Esophagus muscularis mucosa (tissue), 4 donors: ENCODE results near the gene ATP1B2. TPM values are rescaled to one million over a fixed set of nuclear protein-coding genes. Genes with fewer than 3 reads are reported as not detected.
A peak's percentile ranks its signal among the peaks of the same experiment; 100 is the strongest.

Experiments used
- DNase-seq: peaks from one replicate; pipeline ENCODE4 v3.0.0-alpha.2; 2017; ENCODE audit errors: extremely low spot score
- H3K27ac ChIP-seq, 4 donors: fragments of 200-600 bp; sonication (generic); replicated peaks in 1 of 4; 1 replicate in 3 of 4; 2 replicates in 1 of 4; pipeline ENCODE4 v1.5.1; 2016 to 2019; ENCODE audit warnings: mild to moderate bottlenecking in 1 of 4
- H3K27me3 ChIP-seq, 4 donors: fragments of 200-600 bp; sonication (generic); one replicate each; pipeline versions ENCODE4 v1.5.1 to v1.6.0; 2016 to 2019
- H3K36me3 ChIP-seq, 4 donors: fragments of 200-600 bp; sonication (generic); one replicate each; pipeline ENCODE4 v1.5.1; 2016 to 2019
- H3K4me1 ChIP-seq, 4 donors: fragments of 200-600 bp; sonication (generic); one replicate each; pipeline ENCODE4 v1.5.1; 2016 to 2019
- H3K4me3 ChIP-seq, 4 donors: fragments of 200-600 bp; sonication (generic); 1 replicate in 2 of 4; 2 replicates in 2 of 4; pipeline ENCODE4 v1.5.1; 2016 to 2019; ENCODE audit warnings: mild to moderate bottlenecking in 4 of 4, moderate library complexity in 1 of 4
- H3K9me3 ChIP-seq, 4 donors: fragments of 200-600 bp; sonication (generic); 1 replicate in 3 of 4; 2 replicates in 1 of 4; pipeline ENCODE4 v1.5.1; 2016 to 2019
- CTCF ChIP-seq, 3 experiments: fragments of 200-600 bp in 2 of 3; fragments of 450-650 bp in 1 of 3; sonication (generic) in 2 of 3; IDR thresholded peaks; one replicate each; pipeline ENCODE4 v1.5.1; 2017 to 2019; ENCODE audit warnings: antibody characterized with exemption in 3 of 3, mild to moderate bottlenecking in 2 of 3, moderate library complexity in 1 of 3
- EP300 ChIP-seq: sonication (generic); formaldehyde crosslinking; IDR thresholded peaks from one replicate; pipeline ENCODE4 v1.6.1; 2017; ENCODE audit warnings: antibody characterized with exemption
- POLR2A ChIP-seq: fragments of 450-650 bp; IDR thresholded peaks from one replicate; pipeline ENCODE4 v1.6.1; 2017; ENCODE audit warnings: antibody characterized with exemption, moderate library complexity, mild to moderate bottlenecking, low read depth
- POLR2AphosphoS5 ChIP-seq, 2 donors: sonication (generic); formaldehyde crosslinking; IDR thresholded peaks; one replicate each; pipeline ENCODE4 v1.6.1; 2017; ENCODE audit warnings: antibody characterized with exemption in 2 of 2
- WGBS: methylation state at CpG from one replicate; pipeline ENCODE4 v1.1.5; 2018; 5-methylcytosine and 5-hydroxymethylcytosine counted together
- intact Hi-C: fragments of 100-400 bp; cut with DNase I; formaldehyde crosslinking; loops from one replicate; pipeline ENCODE4 v1.15.1; 2023
- total RNA-seq, 4 donors: library from RNA; depleted of rRNA; stranded (reverse); fragments of >200 nt; gene quantifications; one replicate each; pipeline versions ENCODE4 v1.1.0 to v1.2.1, GENCODE V29; 2016

ATP1B2 gene
- total RNA-seq, 4 donors from 2014 or later = 1.6 to 2.9 (median 2.2) TPM

DNA sequence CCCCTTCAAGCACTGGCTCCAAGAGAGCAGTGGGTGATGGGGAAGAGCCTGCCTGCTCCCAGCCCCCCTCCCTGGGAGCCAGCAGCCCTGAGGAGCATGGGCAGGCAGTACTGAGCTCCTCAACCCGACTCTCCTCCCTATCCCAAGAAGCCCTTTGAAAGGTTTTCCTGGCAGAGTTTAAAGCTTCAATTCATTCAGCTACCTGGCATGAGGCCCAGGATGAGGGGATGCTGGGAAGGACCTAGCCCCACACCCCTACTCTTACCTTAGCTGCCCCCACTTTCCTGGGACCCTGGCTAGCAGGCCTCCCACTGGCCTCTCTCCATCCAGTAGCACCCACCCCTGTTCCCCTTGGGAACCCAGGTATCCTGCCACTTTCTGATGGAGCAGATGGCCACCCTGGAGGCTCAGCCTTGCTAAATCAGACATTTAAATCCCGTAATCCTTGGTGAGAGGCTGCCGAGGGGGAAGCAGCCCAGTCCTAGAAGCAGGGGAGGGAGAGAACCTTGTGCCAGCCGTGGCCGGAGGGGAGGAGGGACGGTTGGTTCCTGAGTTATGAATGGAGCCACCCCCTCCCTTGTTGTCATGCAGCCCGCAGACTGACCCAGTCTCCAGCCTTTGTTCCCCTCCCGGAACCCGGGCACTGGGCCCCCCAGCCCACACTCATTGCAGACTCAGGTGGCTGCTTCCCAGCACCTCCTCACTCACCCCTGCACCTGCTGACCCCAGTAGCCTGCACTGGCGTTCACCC lies 17.1 kb downstream of the ATP1B2 start:
- Histone ChIP-seq H3K9me3 (no peaks in the 10 kb centered on the region), H3K27ac (no peak overlapping the region), H3K36me3 (peaks cover 27 to 71% (median 58%) of the 10 kb centered on the region in 4 donors), H3K27me3 (no peaks in the 10 kb centered on the region), H3K4me1 (no peaks in the 10 kb centered on the region), H3K4me3 (no peak overlapping the region)
- WGBS = 73% methylated on average over 8 of the region's 10 CpGs
- TF ChIP-seq POLR2AphosphoS5 (IDR thresholded peaks at IDR 0.05) (no peak), CTCF (IDR thresholded peaks at IDR 0.05) (no peak), POLR2A (no peak), EP300 (no peak)
- intact Hi-C loops = no loop called here
- no peak for DNase-seq

- H3K4me3 ChIP-seq = no peak overlapping the region
- no peak overlapping the region for H3K27ac ChIP-seq
- H3K9me3 ChIP-seq = peaks cover 0 to 4% (median 2%) of the 10 kb centered on the region in 4 donors
- intact Hi-C loops = no loop called here
- H3K27me3 ChIP-seq = no peaks in the 10 kb centered on the region
- WGBS = 94% methylated on average over 7 of the region's 7 CpGs
- DNase-seq = no peak
- no peaks in the 10 kb centered on the region for H3K4me1 ChIP-seq
- TF ChIP-seq POLR2AphosphoS5 (IDR thresholded peaks at IDR 0.05) (no peak), EP300 (no peak), CTCF (IDR thresholded peaks at IDR 0.05) (no peak), POLR2A (no peak)
- peaks cover 33 to 78% (median 65%) of the 10 kb centered on the region in 4 donors for H3K36me3 ChIP-seq
Observed at GRCh38 chr17:7668482-7668881, 17.8 kb downstream of the ATP1B2 start.

DNA sequence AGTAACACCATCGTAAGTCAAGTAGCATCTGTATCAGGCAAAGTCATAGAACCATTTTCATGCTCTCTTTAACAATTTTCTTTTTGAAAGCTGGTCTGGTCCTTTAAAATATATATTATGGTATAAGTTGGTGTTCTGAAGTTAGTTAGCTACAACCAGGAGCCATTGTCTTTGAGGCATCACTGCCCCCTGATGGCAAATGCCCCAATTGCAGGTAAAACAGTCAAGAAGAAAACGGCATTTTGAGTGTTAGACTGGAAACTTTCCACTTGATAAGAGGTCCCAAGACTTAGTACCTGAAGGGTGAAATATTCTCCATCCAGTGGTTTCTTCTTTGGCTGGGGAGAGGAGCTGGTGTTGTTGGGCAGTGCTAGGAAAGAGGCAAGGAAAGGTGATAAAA lies 22.5 kb downstream of the ATP1B2 start:
- no peaks in the 10 kb centered on the region for H3K27me3 ChIP-seq
- intact Hi-C loops = no loop called here
- H3K27ac ChIP-seq = no peak overlapping the region
- TF ChIP-seq POLR2AphosphoS5 (IDR thresholded peaks at IDR 0.05) = no peak
- TF ChIP-seq CTCF (IDR thresholded peaks at IDR 0.05) = peak in 1 of 3 experiments; percentile 14
- no peak overlapping the region for H3K4me3 ChIP-seq
- H3K4me1 ChIP-seq = no peaks in the 10 kb centered on the region
- DNase-seq = no peak
- H3K36me3 ChIP-seq = peaks cover 58 to 83% (median 80%) of the 10 kb centered on the region in 4 donors
- H3K9me3 ChIP-seq = peaks cover 0 to 7% (median 3%) of the 10 kb centered on the region in 4 donors
- 90% methylated on average over 2 of the region's 2 CpGs for WGBS

GRCh38 chr17:7674934-7675333 lies 24.2 kb downstream of the ATP1B2 start:
- H3K27ac ChIP-seq = no peak overlapping the region
- no peaks in the 10 kb centered on the region for H3K4me1 ChIP-seq
- DNase-seq = no peak
- intact Hi-C loops = no loop called here
- 89% methylated on average over 14 of the region's 14 CpGs for WGBS
- H3K4me3 ChIP-seq = no peak overlapping the region
- TF ChIP-seq CTCF (IDR thresholded peaks at IDR 0.05) = no peak
- no peak for TF ChIP-seq POLR2AphosphoS5 (IDR thresholded peaks at IDR 0.05)
- TF ChIP-seq POLR2A = no peak
- H3K9me3 ChIP-seq = peaks cover 0 to 7% (median 3%) of the 10 kb centered on the region in 4 donors
- H3K27me3 ChIP-seq = no peaks in the 10 kb centered on the region
- H3K36me3 ChIP-seq = peaks cover 46 to 66% (median 63%) of the 10 kb centered on the region in 4 donors

- Histone ChIP-seq H3K27me3 (no peaks in the 10 kb centered on the region), H3K9me3 (peaks cover 0 to 7% (median 3%) of the 10 kb centered on the region in 4 donors), H3K4me3 (no peak overlapping the region), H3K36me3 (peaks cover 37 to 50% (median 48%) of the 10 kb centered on the region in 4 donors), H3K4me1 (no peaks in the 10 kb centered on the region), H3K27ac (no peak overlapping the region)
- intact Hi-C loops = no loop called here
- 86% methylated on average over 5 of the region's 5 CpGs for WGBS
- TF ChIP-seq EP300 (no peak), POLR2AphosphoS5 (IDR thresholded peaks at IDR 0.05) (no peak), CTCF (IDR thresholded peaks at IDR 0.05) (no peak), POLR2A (no peak)
- DNase-seq = no peak
Observed at GRCh38 chr17:7676533-7676932, 25.8 kb downstream of the ATP1B2 start.
